ENCODE measurements around the gene APOA5.

- TF ChIP-seq EP300 (IDR thresholded peaks at IDR 0.05), result no peak
- TF ChIP-seq, protein P1, sequence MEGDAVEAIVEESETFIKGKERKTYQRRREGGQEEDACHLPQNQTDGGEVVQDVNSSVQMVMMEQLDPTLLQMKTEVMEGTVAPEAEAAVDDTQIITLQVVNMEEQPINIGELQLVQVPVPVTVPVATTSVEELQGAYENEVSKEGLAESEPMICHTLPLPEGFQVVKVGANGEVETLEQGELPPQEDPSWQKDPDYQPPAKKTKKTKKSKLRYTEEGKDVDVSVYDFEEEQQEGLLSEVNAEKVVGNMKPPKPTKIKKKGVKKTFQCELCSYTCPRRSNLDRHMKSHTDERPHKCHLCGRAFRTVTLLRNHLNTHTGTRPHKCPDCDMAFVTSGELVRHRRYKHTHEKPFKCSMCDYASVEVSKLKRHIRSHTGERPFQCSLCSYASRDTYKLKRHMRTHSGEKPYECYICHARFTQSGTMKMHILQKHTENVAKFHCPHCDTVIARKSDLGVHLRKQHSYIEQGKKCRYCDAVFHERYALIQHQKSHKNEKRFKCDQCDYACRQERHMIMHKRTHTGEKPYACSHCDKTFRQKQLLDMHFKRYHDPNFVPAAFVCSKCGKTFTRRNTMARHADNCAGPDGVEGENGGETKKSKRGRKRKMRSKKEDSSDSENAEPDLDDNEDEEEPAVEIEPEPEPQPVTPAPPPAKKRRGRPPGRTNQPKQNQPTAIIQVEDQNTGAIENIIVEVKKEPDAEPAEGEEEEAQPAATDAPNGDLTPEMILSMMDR (IDR thresholded peaks at IDR 0.05), result no peak
Observed at GRCh38 chr11:116788534-116788933, 3.1 kb downstream of the APOA5 start.
